GM19324 (cell line): ENCODE measurements around the gene GJA1.
"Not testable (repeated sequence)": the region's sequence is repeated elsewhere in the genome, so short reads cannot be mapped to it uniquely, and the experiment has no call there.

Experiments
- ATAC-seq: cut with Tn5 transposase; IDR thresholded peaks from one replicate; pipeline ENCODE4 v1.9.1; 2021; ENCODE audit warnings: mild to moderate bottlenecking, moderate library complexity; ENCODE audit not compliant: unreplicated experiment, low FRiP score

GJA1 gene

GRCh38 chr6:121435444-121436069 lies at the start of gene GJA1:
Gene GJA1, plus strand, starts transcription at chr6:121435646. Its CDS starts 11,202 bp downstream, at chr6:121446848.
- ATAC-seq = no peak

GRCh38 chr6:121386551-121386950 lies 48.9 kb upstream of the GJA1 start:
- not testable (repeated sequence) for ATAC-seq

GRCh38 chr6:121389419-121389818 lies 46.0 kb upstream of the GJA1 start:
- ATAC-seq = no peak

- no peak for ATAC-seq
Observed at GRCh38 chr6:121393731-121394505, 41.5 kb upstream of the GJA1 start.

- ATAC-seq = no peak
Observed at GRCh38 chr6:121395736-121396135, 39.7 kb upstream of the GJA1 start.

- not testable (repeated sequence) for ATAC-seq
Observed at GRCh38 chr6:121397188-121397587, 38.3 kb upstream of the GJA1 start.

GRCh38 chr6:121398127-121398526 lies 37.3 kb upstream of the GJA1 start:
- ATAC-seq = no peak

- ATAC-seq = no peak
Observed at GRCh38 chr6:121399966-121400365, 35.5 kb upstream of the GJA1 start.

- ATAC-seq = no peak
Observed at GRCh38 chr6:121403964-121404363, 31.5 kb upstream of the GJA1 start.

GRCh38 chr6:121405306-121405705 lies 30.1 kb upstream of the GJA1 start:
- no peak for ATAC-seq

- no peak for ATAC-seq
Observed at GRCh38 chr6:121408321-121408720, 27.1 kb upstream of the GJA1 start.

- no peak for ATAC-seq
Observed at GRCh38 chr6:121413879-121414278, 21.6 kb upstream of the GJA1 start.

- no peak for ATAC-seq
Observed at GRCh38 chr6:121418346-121418745, 17.1 kb upstream of the GJA1 start.

- ATAC-seq = no peak
Observed at GRCh38 chr6:121426686-121427085, 8.8 kb upstream of the GJA1 start.

- no peak for ATAC-seq
Observed at GRCh38 chr6:121428872-121429756, 6.3 kb upstream of the GJA1 start.

- ATAC-seq = no peak
Observed at GRCh38 chr6:121430514-121431460, 4.7 kb upstream of the GJA1 start.

GRCh38 chr6:121431776-121432175 lies 3.7 kb upstream of the GJA1 start:
- not testable (repeated sequence) for ATAC-seq

- ATAC-seq = no peak
Observed at GRCh38 chr6:121434037-121434770, 1.2 kb upstream of the GJA1 start.

GRCh38 chr6:121436274-121436857 lies 920 bp downstream of the GJA1 start:
- ATAC-seq = no peak
